ENCODE results near the gene PLCB4. TPM values are rescaled to one million over a fixed set of nuclear protein-coding genes. Genes with fewer than 3 reads are reported as not detected.

Gene PLCB4
- total RNA-seq, 1 donor: 4.1 TPM

GRCh38 chr20:9070304-9070703 lies 1.4 kb downstream of the PLCB4 start:
- no peak for DNase-seq (ENCODE audit: low read depth)
- H3K4me3 ChIP-seq (ENCODE audit: low read depth, low read length): no peak overlapping the region
- no peak for TF ChIP-seq CTCF (IDR thresholded peaks at IDR 0.05; ENCODE audit: insufficient read depth, low read length)

GRCh38 chr20:9071976-9072726 lies 3.3 kb downstream of the PLCB4 start:
- no peak for DNase-seq (ENCODE audit: low read depth)
- H3K4me3 ChIP-seq (ENCODE audit: low read depth, low read length): no peak overlapping the region
- TF ChIP-seq CTCF (IDR thresholded peaks at IDR 0.05; ENCODE audit: insufficient read depth, low read length): no peak

GRCh38 chr20:9072861-9073500 lies 4.1 kb downstream of the PLCB4 start:
- no peak overlapping the region for H3K4me3 ChIP-seq (ENCODE audit: low read depth, low read length)
- DNase-seq (ENCODE audit: low read depth): no peak
- TF ChIP-seq CTCF (IDR thresholded peaks at IDR 0.05; ENCODE audit: insufficient read depth, low read length): no peak

- DNase-seq (ENCODE audit: low read depth): no peak
- TF ChIP-seq CTCF (IDR thresholded peaks at IDR 0.05; ENCODE audit: insufficient read depth, low read length): no peak
- no peak overlapping the region for H3K4me3 ChIP-seq (ENCODE audit: low read depth, low read length)
Observed at GRCh38 chr20:9075264-9076095, 6.6 kb downstream of the PLCB4 start.

GRCh38 chr20:9076440-9076839 lies 7.6 kb downstream of the PLCB4 start:
- TF ChIP-seq CTCF (IDR thresholded peaks at IDR 0.05; ENCODE audit: insufficient read depth, low read length): no peak
- DNase-seq (ENCODE audit: low read depth): no peak
- H3K4me3 ChIP-seq (ENCODE audit: low read depth, low read length): no peak overlapping the region

GRCh38 chr20:9078826-9079731 lies 10.2 kb downstream of the PLCB4 start:
- DNase-seq (ENCODE audit: low read depth): no peak
- no peak for TF ChIP-seq CTCF (IDR thresholded peaks at IDR 0.05; ENCODE audit: insufficient read depth, low read length)
- H3K4me3 ChIP-seq (ENCODE audit: low read depth, low read length): no peak overlapping the region

All from fibroblast of the aortic adventitia (primary cell).